ENCODE measurements around the gene SHC3.

The SHC3 gene

DNA sequence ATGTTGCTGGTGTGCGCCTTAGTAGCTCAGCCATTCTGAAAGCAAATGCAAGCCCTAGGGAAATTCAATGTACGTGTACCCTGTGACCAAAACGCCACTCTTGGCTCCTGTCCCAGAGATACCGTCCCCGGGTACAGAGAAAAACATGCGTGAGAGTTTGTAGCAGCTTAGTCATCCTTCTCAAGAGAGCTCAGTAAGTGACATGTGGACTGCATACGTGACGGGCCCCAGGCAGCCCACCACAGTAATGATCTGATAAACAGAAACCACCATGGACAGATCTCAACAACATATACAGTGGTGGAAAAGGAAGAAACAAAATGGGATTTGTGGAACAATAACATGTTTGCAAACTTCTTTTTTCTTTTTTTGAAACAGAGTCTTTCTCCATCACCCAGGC, 142.2 kb downstream of the SHC3 start:
- Histone ChIP-seq H3K4me3 (ENCODE audit: low read depth in 1 of 2, low read length in 1 of 2) (no peak overlapping the region), H3K4me1 (ENCODE audit: control insufficient read depth in 1 of 2, insufficient read depth in 1 of 2, low read depth in 1 of 2, low read length in 1 of 2) (peaks cover 12 to 14% of the 10 kb centered on the region in 2 experiments), H3K36me3 (no peaks in the 10 kb centered on the region), H3K9me3 (no peaks in the 10 kb centered on the region), H3K27ac (no peak overlapping the region), H3K27me3 (peaks cover 43% of the 10 kb centered on the region)
- TF ChIP-seq, protein P1, sequence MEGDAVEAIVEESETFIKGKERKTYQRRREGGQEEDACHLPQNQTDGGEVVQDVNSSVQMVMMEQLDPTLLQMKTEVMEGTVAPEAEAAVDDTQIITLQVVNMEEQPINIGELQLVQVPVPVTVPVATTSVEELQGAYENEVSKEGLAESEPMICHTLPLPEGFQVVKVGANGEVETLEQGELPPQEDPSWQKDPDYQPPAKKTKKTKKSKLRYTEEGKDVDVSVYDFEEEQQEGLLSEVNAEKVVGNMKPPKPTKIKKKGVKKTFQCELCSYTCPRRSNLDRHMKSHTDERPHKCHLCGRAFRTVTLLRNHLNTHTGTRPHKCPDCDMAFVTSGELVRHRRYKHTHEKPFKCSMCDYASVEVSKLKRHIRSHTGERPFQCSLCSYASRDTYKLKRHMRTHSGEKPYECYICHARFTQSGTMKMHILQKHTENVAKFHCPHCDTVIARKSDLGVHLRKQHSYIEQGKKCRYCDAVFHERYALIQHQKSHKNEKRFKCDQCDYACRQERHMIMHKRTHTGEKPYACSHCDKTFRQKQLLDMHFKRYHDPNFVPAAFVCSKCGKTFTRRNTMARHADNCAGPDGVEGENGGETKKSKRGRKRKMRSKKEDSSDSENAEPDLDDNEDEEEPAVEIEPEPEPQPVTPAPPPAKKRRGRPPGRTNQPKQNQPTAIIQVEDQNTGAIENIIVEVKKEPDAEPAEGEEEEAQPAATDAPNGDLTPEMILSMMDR (IDR thresholded peaks at IDR 0.05) = no peak

DNA sequence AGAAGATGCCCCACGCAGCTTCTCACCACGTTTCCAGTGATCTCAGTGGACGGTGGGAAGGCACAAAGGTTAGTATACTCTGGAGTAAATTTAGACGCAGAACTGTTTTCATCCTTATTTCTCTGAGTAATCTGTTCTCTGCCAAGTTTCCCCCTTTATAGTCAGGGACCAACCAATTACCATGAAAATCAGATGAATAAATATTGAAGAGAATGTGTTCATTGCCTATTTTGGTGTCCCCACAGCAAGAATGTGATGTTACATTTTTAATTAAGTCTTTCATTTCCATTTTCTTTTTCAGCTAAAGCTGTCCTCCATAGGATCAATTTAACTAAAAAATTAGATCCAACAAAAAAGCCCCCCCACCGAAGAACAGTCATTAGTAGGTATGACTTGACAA, 146.0 kb downstream of the SHC3 start:
- Histone ChIP-seq H3K4me1 (ENCODE audit: control insufficient read depth in 1 of 2, insufficient read depth in 1 of 2, low read depth in 1 of 2, low read length in 1 of 2) (peaks cover 12 to 16% of the 10 kb centered on the region in 2 experiments), H3K27me3 (peaks cover 42% of the 10 kb centered on the region), H3K4me3 (ENCODE audit: low read depth in 1 of 2, low read length in 1 of 2) (no peak overlapping the region), H3K9me3 (no peaks in the 10 kb centered on the region), H3K27ac (no peak overlapping the region), H3K36me3 (no peaks in the 10 kb centered on the region)
- TF ChIP-seq, protein P1 (IDR thresholded peaks at IDR 0.05) = no peak

DNA sequence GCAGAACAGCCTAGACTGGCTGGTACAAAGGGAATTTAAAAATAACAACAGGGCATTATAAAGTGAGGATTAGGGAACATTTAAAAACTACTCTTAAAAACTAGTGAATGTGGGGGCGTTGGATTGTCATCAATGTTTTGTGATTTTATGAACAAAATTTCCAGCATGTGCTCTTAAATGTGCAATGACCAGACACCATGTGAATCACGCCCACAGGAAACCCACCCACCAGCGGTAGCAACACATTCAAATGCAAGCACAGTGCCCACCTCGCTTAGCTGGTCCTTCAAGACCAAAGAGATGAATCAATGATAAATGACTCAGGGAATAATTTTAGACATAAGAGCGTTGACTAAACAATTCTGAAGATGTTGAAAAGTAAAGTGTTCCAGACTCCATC, 146.4 kb downstream of the SHC3 start:
- H3K27ac ChIP-seq = no peak overlapping the region

DNA sequence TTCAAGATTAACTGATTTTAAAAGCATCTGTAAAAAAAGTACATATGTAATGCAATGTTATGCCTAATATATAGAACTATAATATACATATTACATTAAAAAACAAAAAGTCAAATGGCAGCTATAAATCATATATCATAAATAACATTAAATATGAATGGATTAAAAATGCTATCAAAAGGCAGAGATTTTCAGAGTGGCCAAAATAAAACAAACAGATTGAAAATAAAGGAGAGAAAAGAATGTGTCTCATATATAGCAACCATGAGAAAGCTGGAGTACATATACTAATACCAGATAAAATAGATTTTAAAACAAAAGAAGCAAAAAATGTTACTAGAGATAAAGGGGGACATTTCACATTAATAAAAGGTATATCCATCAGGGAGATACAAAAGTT, 148.8 kb downstream of the SHC3 start:
- peaks cover 15 to 18% of the 10 kb centered on the region in 2 experiments for H3K4me1 ChIP-seq (ENCODE audit: control insufficient read depth in 1 of 2, insufficient read depth in 1 of 2, low read depth in 1 of 2, low read length in 1 of 2)
- peaks cover 37% of the 10 kb centered on the region for H3K27me3 ChIP-seq
- TF ChIP-seq, protein P1 (IDR thresholded peaks at IDR 0.05) = no peak
- H3K36me3 ChIP-seq = no peaks in the 10 kb centered on the region
- no peak overlapping the region for H3K27ac ChIP-seq
- no peak overlapping the region for H3K4me3 ChIP-seq (ENCODE audit: low read depth in 1 of 2, low read length in 1 of 2)
- no peaks in the 10 kb centered on the region for H3K9me3 ChIP-seq

More for the DNA sequence above, 146.4 kb downstream of the SHC3 start:
- Histone ChIP-seq H3K36me3 (no peaks in the 10 kb centered on the region), H3K4me1 (ENCODE audit: control insufficient read depth in 1 of 2, insufficient read depth in 1 of 2, low read depth in 1 of 2, low read length in 1 of 2) (peaks cover 14 to 19% of the 10 kb centered on the region in 2 experiments), H3K4me3 (ENCODE audit: low read depth in 1 of 2, low read length in 1 of 2) (no peak overlapping the region), H3K27me3 (peaks cover 42% of the 10 kb centered on the region), H3K9me3 (no peaks in the 10 kb centered on the region)
- TF ChIP-seq, protein P1 (IDR thresholded peaks at IDR 0.05) = no peak

DNA sequence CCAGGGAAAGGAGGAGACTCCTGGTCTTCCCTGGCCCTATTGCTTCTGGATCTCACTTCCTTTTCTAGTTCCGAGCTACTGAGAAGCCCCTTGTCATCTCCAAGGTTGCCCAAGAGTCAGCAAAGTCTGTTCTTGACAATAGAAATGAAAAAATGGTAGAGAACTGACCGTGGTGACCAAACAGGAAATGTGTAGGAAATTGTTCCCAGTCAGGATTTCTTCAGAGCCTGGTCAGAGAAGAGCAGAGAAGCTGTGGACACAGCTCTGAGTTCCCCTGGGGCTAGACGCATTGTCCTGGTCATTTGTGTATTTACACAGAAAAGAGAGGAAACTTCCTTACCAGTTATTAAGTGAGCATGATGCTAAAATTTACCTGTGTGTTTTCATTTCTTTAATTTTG, 151.7 kb downstream of the SHC3 start:
- Histone ChIP-seq H3K27ac (no peak overlapping the region), H3K36me3 (no peaks in the 10 kb centered on the region), H3K4me3 (ENCODE audit: low read depth in 1 of 2, low read length in 1 of 2) (no peak overlapping the region), H3K27me3 (peaks cover 14% of the 10 kb centered on the region), H3K9me3 (no peaks in the 10 kb centered on the region), H3K4me1 (ENCODE audit: control insufficient read depth in 1 of 2, insufficient read depth in 1 of 2, low read depth in 1 of 2, low read length in 1 of 2) (peaks cover 30 to 39% of the 10 kb centered on the region in 2 experiments)
- TF ChIP-seq, protein P1 (IDR thresholded peaks at IDR 0.05) = no peak

DNA sequence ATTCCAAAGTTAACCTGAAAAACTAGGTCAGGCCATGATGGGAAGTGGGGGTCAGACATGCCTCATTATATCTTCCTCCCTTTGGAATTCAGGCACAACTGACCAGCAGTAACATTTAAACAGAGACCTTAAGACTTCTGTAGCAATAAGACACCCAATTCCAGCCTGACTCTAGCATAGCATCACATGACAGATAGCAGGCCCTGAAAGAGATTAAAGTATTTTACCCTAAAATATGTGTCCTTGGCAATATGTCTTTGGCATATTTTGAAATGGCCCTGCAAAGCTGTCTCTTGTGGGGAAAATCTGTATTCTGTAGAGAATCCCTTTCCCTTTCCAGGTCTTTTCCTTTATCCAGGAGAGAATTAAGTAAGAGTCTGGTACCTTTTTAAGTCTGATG, 153.1 kb downstream of the SHC3 start:
- TF ChIP-seq, protein P1 (IDR thresholded peaks at IDR 0.05) = no peak
- Histone ChIP-seq H3K9me3 (no peaks in the 10 kb centered on the region), H3K36me3 (no peaks in the 10 kb centered on the region), H3K27ac (no peak overlapping the region), H3K27me3 (peaks cover 3% of the 10 kb centered on the region), H3K4me1 (ENCODE audit: control insufficient read depth in 1 of 2, insufficient read depth in 1 of 2, low read depth in 1 of 2, low read length in 1 of 2) (peaks cover 30 to 39% of the 10 kb centered on the region in 2 experiments), H3K4me3 (ENCODE audit: low read depth in 1 of 2, low read length in 1 of 2) (no peak overlapping the region)

All from neutrophil (primary cell).